Smooth muscle cell (in vitro differentiated cells): ENCODE data around the gene DUSP5. TPM values are rescaled to one million over a fixed set of nuclear protein-coding genes. Genes with fewer than 3 reads are reported as not detected.

Experiments
- DNase-seq: peaks from one replicate; lab custom pipeline; 2025; ENCODE audit not compliant: unreplicated experiment; lab: John Stamatoyannopoulos, UW
- H2AFZ ChIP-seq: fragments of 200-600 bp; sonication (generic); 2 replicates; pipeline ENCODE4 v1.6.0; 2016; ENCODE audit warnings: antibody characterized with exemption, low read depth, mild to moderate bottlenecking
- H3F3A ChIP-seq: fragments of 200-600 bp; sonication (generic); 2 replicates; pipeline ENCODE4 v1.6.0; 2017; ENCODE audit warnings: antibody characterized with exemption, low read depth
- H3K27ac ChIP-seq: fragments of 200-600 bp; sonication (generic); 2 replicates; pipeline ENCODE4 v1.5.1; 2016; ENCODE audit warnings: low read depth, mild to moderate bottlenecking
- H3K27me3 ChIP-seq: fragments of 200-600 bp; sonication (generic); 2 replicates; pipeline ENCODE4 v1.6.1; 2016; ENCODE audit warnings: low read depth, mild to moderate bottlenecking
- H3K36me3 ChIP-seq: fragments of 200-600 bp; sonication (generic); 2 replicates; pipeline ENCODE4 v1.5.1; 2016; ENCODE audit warnings: low read depth
- H3K4me1 ChIP-seq: fragments of 200-600 bp; sonication (generic); 2 replicates; pipeline ENCODE4 v1.5.1; 2016; ENCODE audit warnings: low read depth
- H3K4me2 ChIP-seq: fragments of 200-600 bp; sonication (generic); 2 replicates; pipeline ENCODE4 v1.6.0; 2016; ENCODE audit warnings: mild to moderate bottlenecking
- H3K4me3 ChIP-seq: fragments of 200-600 bp; sonication (generic); 2 replicates; pipeline ENCODE4 v1.5.1; 2016; ENCODE audit warnings: mild to moderate bottlenecking
- H3K79me2 ChIP-seq: fragments of 200-600 bp; sonication (generic); 2 replicates; pipeline ENCODE4 v1.6.0; 2016; ENCODE audit warnings: low read depth, mild to moderate bottlenecking
- H3K9ac ChIP-seq: fragments of 200-600 bp; sonication (generic); 2 replicates; pipeline ENCODE4 v1.6.0; 2016; ENCODE audit warnings: low read depth
- H3K9me3 ChIP-seq: fragments of 200-600 bp; sonication (generic); replicated peaks from 2 replicates; pipeline ENCODE4 v1.5.1; 2016; ENCODE audit warnings: low read depth
- H4K20me1 ChIP-seq: fragments of 200-600 bp; sonication (generic); 2 replicates; pipeline ENCODE4 v1.6.0; 2016; ENCODE audit warnings: low read depth
- CTCF ChIP-seq: fragments of 200-600 bp; sonication (generic); IDR thresholded peaks from 2 replicates; pipeline ENCODE4 v1.5.1; 2017; ENCODE audit warnings: borderline replicate concordance, mild to moderate bottlenecking, antibody characterized with exemption; ENCODE audit not compliant: insufficient read depth, poor library complexity, severe bottlenecking
- WGBS: methylation state at CpG from one replicate; pipeline ENCODE4 v1.1.7; 2016; ENCODE audit warnings: low lambda C conversion rate; 5-methylcytosine and 5-hydroxymethylcytosine counted together
- polyA plus RNA-seq: library from polyadenylated mRNA; unstranded; fragments of >200 nt; fragmentation: Nextera tagmentation; extraction: Ambion mirVana; gene quantifications from 2 replicates; pipeline ENCODE4 v1.2.1, GENCODE V29; 2016
- total RNA-seq: library from RNA; depleted of rRNA; stranded (reverse); fragments of >200 nt; gene quantifications from 2 replicates; pipeline ENCODE4 v1.2.3, GENCODE V29; 2014

The DUSP5 gene
- total and polyA plus RNA-seq, 2 experiments from 2014 or later = 13.6 to 23.6 TPM

- peaks cover 54% of the 10 kb centered on the region for H4K20me1 ChIP-seq
- no peak overlapping the region for H3K9ac ChIP-seq
- 68% methylated on average over 6 of the region's 6 CpGs for WGBS
- no peak overlapping the region for H3K27ac ChIP-seq
- H3K9me3 ChIP-seq = no peaks in the 10 kb centered on the region
- H3K4me1 ChIP-seq = peaks cover 38% of the 10 kb centered on the region
- no peak overlapping the region for H2AFZ ChIP-seq
- H3K27me3 ChIP-seq = no peaks in the 10 kb centered on the region
- no peak for TF ChIP-seq CTCF
- DNase-seq = no peak
- peaks cover 50% of the 10 kb centered on the region for H3K79me2 ChIP-seq
- H3K36me3 ChIP-seq = peaks cover 4% of the 10 kb centered on the region
- H3K4me2 ChIP-seq = peak overlapping the region; percentile 88
- no peak overlapping the region for H3K4me3 ChIP-seq
- H3F3A ChIP-seq = peaks cover 7% of the 10 kb centered on the region
Observed at GRCh38 chr10:110502072-110502845, 4.6 kb downstream of the DUSP5 start.

GRCh38 chr10:110502851-110503301 is 5.2 kb downstream of the DUSP5 start:
- H3F3A ChIP-seq = peaks cover 7% of the 10 kb centered on the region
- no peak for DNase-seq
- peaks cover 54% of the 10 kb centered on the region for H4K20me1 ChIP-seq
- H3K9ac ChIP-seq = no peak overlapping the region
- H3K79me2 ChIP-seq = peaks cover 50% of the 10 kb centered on the region
- TF ChIP-seq CTCF = no peak
- peaks cover 6% of the 10 kb centered on the region for H3K36me3 ChIP-seq
- H3K4me1 ChIP-seq = peaks cover 38% of the 10 kb centered on the region
- no peak overlapping the region for H2AFZ ChIP-seq
- peak overlapping the region; percentile 88 for H3K4me2 ChIP-seq
- no peak overlapping the region for H3K4me3 ChIP-seq
- no peaks in the 10 kb centered on the region for H3K27me3 ChIP-seq
- H3K9me3 ChIP-seq = no peaks in the 10 kb centered on the region
- H3K27ac ChIP-seq = peak overlapping the region; percentile 12
- 43% methylated on average over 3 of the region's 3 CpGs for WGBS

GRCh38 chr10:110503528-110504110 is 5.9 kb downstream of the DUSP5 start:
- Histone ChIP-seq H3K9ac (peak overlapping the region; percentile 12), H2AFZ (no peak overlapping the region), H3K4me2 (peak overlapping the region; percentile 4), H4K20me1 (peaks cover 51% of the 10 kb centered on the region), H3K36me3 (peaks cover 6% of the 10 kb centered on the region), H3F3A (peaks cover 7% of the 10 kb centered on the region), H3K4me3 (no peak overlapping the region), H3K27ac (peak overlapping the region; percentile 12), H3K79me2 (peaks cover 46% of the 10 kb centered on the region), H3K27me3 (no peaks in the 10 kb centered on the region), H3K4me1 (peaks cover 40% of the 10 kb centered on the region), H3K9me3 (no peaks in the 10 kb centered on the region)
- TF ChIP-seq CTCF = no peak
- DNase-seq = no peak
- 56% methylated on average over 4 of the region's 4 CpGs for WGBS
